GM23338 (cell line): ENCODE measurements around the gene OR2A5. TPM values are rescaled to one million over a fixed set of nuclear protein-coding genes. Genes with fewer than 3 reads are reported as not detected.

Experiments used
- ATAC-seq: fragments of 200-7000 bp; cut with Tn5 transposase; 3 replicates; pipeline ENCODE4 v1.9.1; 2020
- DNase-seq: peaks from one replicate; pipeline ENCODE4 v3.0.0-alpha.2; 2015; ENCODE audit warnings: low spot score
- H2AFZ ChIP-seq: fragments of 200-600 bp; sonication (generic); 2 replicates; pipeline ENCODE4 v1.8.0; 2016; ENCODE audit warnings: antibody characterized with exemption, mild to moderate bottlenecking, moderate library complexity
- H3F3A ChIP-seq: fragments of 200-600 bp; sonication (generic); replicated peaks from 2 replicates; pipeline ENCODE4 v1.8.0; 2017; ENCODE audit warnings: antibody characterized with exemption, mixed run types, low read depth
- H3K27ac ChIP-seq: fragments of 200-600 bp; sonication (generic); 2 replicates; pipeline ENCODE4 v1.6.1; 2016; ENCODE audit warnings: low read depth
- H3K27me3 ChIP-seq: fragments of 200-600 bp; sonication (generic); 2 replicates; pipeline ENCODE4 v1.8.0; 2016; ENCODE audit warnings: mild to moderate bottlenecking, mixed run types, moderate library complexity; ENCODE audit not compliant: insufficient read depth
- H3K36me3 ChIP-seq: fragments of 200-600 bp; sonication (generic); 2 replicates; pipeline ENCODE4 v1.8.0; 2016; ENCODE audit warnings: mild to moderate bottlenecking; ENCODE audit not compliant: insufficient read depth
- H3K4me1 ChIP-seq: fragments of 200-600 bp; sonication (generic); 2 replicates; pipeline ENCODE4 v1.8.0; 2016; ENCODE audit warnings: mild to moderate bottlenecking, moderate library complexity; ENCODE audit not compliant: insufficient read depth
- H3K4me2 ChIP-seq: fragments of 200-600 bp; sonication (generic); 2 replicates; pipeline ENCODE4 v1.7.1; 2017; ENCODE audit warnings: mixed run types
- H3K4me3 ChIP-seq: fragments of 200-600 bp; sonication (generic); 2 replicates; pipeline ENCODE4 v1.6.1; 2016; ENCODE audit warnings: mixed run types
- H3K79me2 ChIP-seq: fragments of 200-600 bp; sonication (generic); replicated peaks from 2 replicates; pipeline ENCODE4 v1.8.0; 2017; ENCODE audit warnings: mild to moderate bottlenecking; ENCODE audit not compliant: insufficient read depth
- H3K9me2 ChIP-seq: fragments of 200-600 bp; sonication (generic); 2 replicates; pipeline ENCODE4 v1.8.0; 2017; ENCODE audit not compliant: insufficient read depth
- H4K20me1 ChIP-seq: fragments of 200-600 bp; sonication (generic); replicated peaks from 2 replicates; pipeline ENCODE4 v1.8.0; 2017; ENCODE audit warnings: mild to moderate bottlenecking; ENCODE audit not compliant: insufficient read depth
- H3K27ac Mint-ChIP-seq: 2 replicates; pipeline ENCODE4 v1.8.0; 2020; ENCODE audit warnings: inconsistent platforms, mild to moderate bottlenecking, moderate library complexity, mixed read lengths
- H3K27me3 Mint-ChIP-seq: 3 replicates; pipeline ENCODE4 v1.8.0; 2022; ENCODE audit warnings: low read depth, mild to moderate bottlenecking, moderate library complexity, mixed read lengths, inconsistent platforms; ENCODE audit not compliant: insufficient read depth, poor library complexity
- H3K36me3 Mint-ChIP-seq: 3 replicates; pipeline ENCODE4 v1.8.0; 2021; ENCODE audit warnings: low read depth, mild to moderate bottlenecking, inconsistent platforms, moderate library complexity, mixed read lengths
- H3K4me1 Mint-ChIP-seq: 3 replicates; pipeline ENCODE4 v1.8.0; 2020; ENCODE audit warnings: mild to moderate bottlenecking, inconsistent platforms, mixed read lengths
- H3K4me3 Mint-ChIP-seq: 3 replicates; pipeline ENCODE4 v1.8.0; 2021; ENCODE audit warnings: moderate library complexity, mild to moderate bottlenecking, inconsistent platforms, mixed read lengths
- H3K9me3 Mint-ChIP-seq: 3 replicates; pipeline ENCODE4 v1.8.0; 2020; ENCODE audit warnings: moderate library complexity, mild to moderate bottlenecking, inconsistent platforms, mixed read lengths
- CTCF ChIP-seq, 2 experiments: fragments of 200-600 bp in 1 of 2; sonication (generic) in 1 of 2; conservative IDR thresholded peaks; 2 replicates each; pipeline versions ENCODE4 v1.5.1 to v1.6.1; 2016 to 2017; ENCODE audit warnings: antibody characterized with exemption in 2 of 2, low read depth in 2 of 2, mild to moderate bottlenecking in 2 of 2, moderate library complexity in 1 of 2
- ETS1 ChIP-seq: IDR thresholded peaks from 2 replicates; pipeline ENCODE4 v1.6.1; 2016; ENCODE audit warnings: antibody characterized with exemption
- EZH2 ChIP-seq: fragments of 200-600 bp; sonication (generic); IDR thresholded peaks from one replicate; pipeline ENCODE4 v1.8.0; 2017; ENCODE audit warnings: antibody characterized with exemption, mild to moderate bottlenecking, low read depth; ENCODE audit not compliant: unreplicated experiment
- EZH2phosphoT487 ChIP-seq: fragments of 200-600 bp; sonication (generic); IDR thresholded peaks from one replicate; pipeline ENCODE4 v1.8.1; 2018; ENCODE audit warnings: antibody characterized with exemption; ENCODE audit not compliant: unreplicated experiment
- JUNB ChIP-seq: IDR thresholded peaks from one replicate; pipeline ENCODE4 v1.6.1; 2016; ENCODE audit warnings: antibody characterized with exemption; ENCODE audit not compliant: unreplicated experiment
- polyA plus RNA-seq: library from polyadenylated mRNA; unstranded; fragments of >200 nt; fragmentation: Nextera tagmentation; extraction: Ambion mirVana; gene quantifications from 2 replicates; pipeline ENCODE4 v1.2.1, GENCODE V29; 2016
- total RNA-seq: library from RNA; depleted of rRNA; stranded (reverse); fragments of >200 nt; shearing (Covaris generic); gene quantifications from 2 replicates; pipeline ENCODE4 v1.2.3, GENCODE V29; 2014
- TF ChIP-seq, protein P1 (sequence below): IDR thresholded peaks from one replicate; pipeline ENCODE4 v1.6.1; 2018; ENCODE audit warnings: antibody characterized with exemption; ENCODE audit not compliant: unreplicated experiment
- TF ChIP-seq, protein P2 (sequence below): fragments of 250-450 bp; sonication (Bioruptor Pico); IDR thresholded peaks from 2 replicates; pipeline ENCODE4 v1.5.0; 2020; ENCODE audit warnings: mild to moderate bottlenecking, moderate library complexity

The OR2A5 gene
- total and polyA plus RNA-seq, 2 experiments from 2014 or later, result not detected

- no peak overlapping the region for H3K27ac ChIP-seq
- no peaks in the 10 kb centered on the region for H4K20me1 ChIP-seq
- Mint-ChIP-seq H3K36me3 (no peaks in the 10 kb centered on the region), H3K27ac (no peak overlapping the region), H3K27me3 (no peaks in the 10 kb centered on the region), H3K4me3 (no peak overlapping the region), H3K9me3 (no peaks in the 10 kb centered on the region), H3K4me1 (peaks cover 6% of the 10 kb centered on the region)
- H3K36me3 ChIP-seq, result no peaks in the 10 kb centered on the region
- H3F3A ChIP-seq, result no peaks in the 10 kb centered on the region
- peak; percentile 52; the same call in 2 of the 3 replicates for ATAC-seq
- no peaks in the 10 kb centered on the region for H3K9me2 ChIP-seq
- H3K4me1 ChIP-seq, result peaks cover 5% of the 10 kb centered on the region; the same call in 1 of the 2 replicates
- H3K4me2 ChIP-seq, result no peak overlapping the region
- TF ChIP-seq, protein P1, sequence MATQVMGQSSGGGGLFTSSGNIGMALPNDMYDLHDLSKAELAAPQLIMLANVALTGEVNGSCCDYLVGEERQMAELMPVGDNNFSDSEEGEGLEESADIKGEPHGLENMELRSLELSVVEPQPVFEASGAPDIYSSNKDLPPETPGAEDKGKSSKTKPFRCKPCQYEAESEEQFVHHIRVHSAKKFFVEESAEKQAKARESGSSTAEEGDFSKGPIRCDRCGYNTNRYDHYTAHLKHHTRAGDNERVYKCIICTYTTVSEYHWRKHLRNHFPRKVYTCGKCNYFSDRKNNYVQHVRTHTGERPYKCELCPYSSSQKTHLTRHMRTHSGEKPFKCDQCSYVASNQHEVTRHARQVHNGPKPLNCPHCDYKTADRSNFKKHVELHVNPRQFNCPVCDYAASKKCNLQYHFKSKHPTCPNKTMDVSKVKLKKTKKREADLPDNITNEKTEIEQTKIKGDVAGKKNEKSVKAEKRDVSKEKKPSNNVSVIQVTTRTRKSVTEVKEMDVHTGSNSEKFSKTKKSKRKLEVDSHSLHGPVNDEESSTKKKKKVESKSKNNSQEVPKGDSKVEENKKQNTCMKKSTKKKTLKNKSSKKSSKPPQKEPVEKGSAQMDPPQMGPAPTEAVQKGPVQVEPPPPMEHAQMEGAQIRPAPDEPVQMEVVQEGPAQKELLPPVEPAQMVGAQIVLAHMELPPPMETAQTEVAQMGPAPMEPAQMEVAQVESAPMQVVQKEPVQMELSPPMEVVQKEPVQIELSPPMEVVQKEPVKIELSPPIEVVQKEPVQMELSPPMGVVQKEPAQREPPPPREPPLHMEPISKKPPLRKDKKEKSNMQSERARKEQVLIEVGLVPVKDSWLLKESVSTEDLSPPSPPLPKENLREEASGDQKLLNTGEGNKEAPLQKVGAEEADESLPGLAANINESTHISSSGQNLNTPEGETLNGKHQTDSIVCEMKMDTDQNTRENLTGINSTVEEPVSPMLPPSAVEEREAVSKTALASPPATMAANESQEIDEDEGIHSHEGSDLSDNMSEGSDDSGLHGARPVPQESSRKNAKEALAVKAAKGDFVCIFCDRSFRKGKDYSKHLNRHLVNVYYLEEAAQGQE, result no peak
- TF ChIP-seq CTCF (conservative IDR thresholded peaks at IDR 0.05; ENCODE audit: low read depth in 2 of 2), result peak; percentile 32 to 50; a peak in 3 of 4 replicates
- TF ChIP-seq EZH2, result no peak
- no peak for TF ChIP-seq ETS1
- no peaks in the 10 kb centered on the region for H3K27me3 ChIP-seq
- H3K79me2 ChIP-seq, result no peaks in the 10 kb centered on the region
- H3K4me3 ChIP-seq, result no peak overlapping the region
- DNase-seq, result peak; percentile 41
- H2AFZ ChIP-seq, result 0 out of 2 replicates have a peak overlapping the region, but pooled peaks have one; percentile 28
Measured at GRCh38 chr7:144026203-144026883, 22.4 kb upstream of the OR2A5 start.

GRCh38 chr7:144027070-144027469 lies 21.7 kb upstream of the OR2A5 start:
- H3K27me3 Mint-ChIP-seq, result no peaks in the 10 kb centered on the region
- Histone ChIP-seq H3K36me3 (no peaks in the 10 kb centered on the region), H3K9me2 (no peaks in the 10 kb centered on the region), H3K27ac (no peak overlapping the region), H3K4me2 (no peak overlapping the region), H2AFZ (no peak overlapping the region), H3F3A (no peaks in the 10 kb centered on the region), H3K4me3 (no peak overlapping the region), H3K27me3 (no peaks in the 10 kb centered on the region), H3K4me1 (peaks cover 4% of the 10 kb centered on the region; the same call in 1 of the 2 replicates), H3K79me2 (no peaks in the 10 kb centered on the region), H4K20me1 (no peaks in the 10 kb centered on the region)
- H3K36me3 Mint-ChIP-seq, result no peaks in the 10 kb centered on the region
- no peak overlapping the region for H3K4me3 Mint-ChIP-seq
- DNase-seq (peak; percentile 22), ATAC-seq (no peak)
- H3K9me3 Mint-ChIP-seq, result no peaks in the 10 kb centered on the region
- no peak overlapping the region for H3K27ac Mint-ChIP-seq
- peaks cover 4% of the 10 kb centered on the region for H3K4me1 Mint-ChIP-seq
- TF ChIP-seq EZH2phosphoT487, result no peak
- TF ChIP-seq, protein P2, sequence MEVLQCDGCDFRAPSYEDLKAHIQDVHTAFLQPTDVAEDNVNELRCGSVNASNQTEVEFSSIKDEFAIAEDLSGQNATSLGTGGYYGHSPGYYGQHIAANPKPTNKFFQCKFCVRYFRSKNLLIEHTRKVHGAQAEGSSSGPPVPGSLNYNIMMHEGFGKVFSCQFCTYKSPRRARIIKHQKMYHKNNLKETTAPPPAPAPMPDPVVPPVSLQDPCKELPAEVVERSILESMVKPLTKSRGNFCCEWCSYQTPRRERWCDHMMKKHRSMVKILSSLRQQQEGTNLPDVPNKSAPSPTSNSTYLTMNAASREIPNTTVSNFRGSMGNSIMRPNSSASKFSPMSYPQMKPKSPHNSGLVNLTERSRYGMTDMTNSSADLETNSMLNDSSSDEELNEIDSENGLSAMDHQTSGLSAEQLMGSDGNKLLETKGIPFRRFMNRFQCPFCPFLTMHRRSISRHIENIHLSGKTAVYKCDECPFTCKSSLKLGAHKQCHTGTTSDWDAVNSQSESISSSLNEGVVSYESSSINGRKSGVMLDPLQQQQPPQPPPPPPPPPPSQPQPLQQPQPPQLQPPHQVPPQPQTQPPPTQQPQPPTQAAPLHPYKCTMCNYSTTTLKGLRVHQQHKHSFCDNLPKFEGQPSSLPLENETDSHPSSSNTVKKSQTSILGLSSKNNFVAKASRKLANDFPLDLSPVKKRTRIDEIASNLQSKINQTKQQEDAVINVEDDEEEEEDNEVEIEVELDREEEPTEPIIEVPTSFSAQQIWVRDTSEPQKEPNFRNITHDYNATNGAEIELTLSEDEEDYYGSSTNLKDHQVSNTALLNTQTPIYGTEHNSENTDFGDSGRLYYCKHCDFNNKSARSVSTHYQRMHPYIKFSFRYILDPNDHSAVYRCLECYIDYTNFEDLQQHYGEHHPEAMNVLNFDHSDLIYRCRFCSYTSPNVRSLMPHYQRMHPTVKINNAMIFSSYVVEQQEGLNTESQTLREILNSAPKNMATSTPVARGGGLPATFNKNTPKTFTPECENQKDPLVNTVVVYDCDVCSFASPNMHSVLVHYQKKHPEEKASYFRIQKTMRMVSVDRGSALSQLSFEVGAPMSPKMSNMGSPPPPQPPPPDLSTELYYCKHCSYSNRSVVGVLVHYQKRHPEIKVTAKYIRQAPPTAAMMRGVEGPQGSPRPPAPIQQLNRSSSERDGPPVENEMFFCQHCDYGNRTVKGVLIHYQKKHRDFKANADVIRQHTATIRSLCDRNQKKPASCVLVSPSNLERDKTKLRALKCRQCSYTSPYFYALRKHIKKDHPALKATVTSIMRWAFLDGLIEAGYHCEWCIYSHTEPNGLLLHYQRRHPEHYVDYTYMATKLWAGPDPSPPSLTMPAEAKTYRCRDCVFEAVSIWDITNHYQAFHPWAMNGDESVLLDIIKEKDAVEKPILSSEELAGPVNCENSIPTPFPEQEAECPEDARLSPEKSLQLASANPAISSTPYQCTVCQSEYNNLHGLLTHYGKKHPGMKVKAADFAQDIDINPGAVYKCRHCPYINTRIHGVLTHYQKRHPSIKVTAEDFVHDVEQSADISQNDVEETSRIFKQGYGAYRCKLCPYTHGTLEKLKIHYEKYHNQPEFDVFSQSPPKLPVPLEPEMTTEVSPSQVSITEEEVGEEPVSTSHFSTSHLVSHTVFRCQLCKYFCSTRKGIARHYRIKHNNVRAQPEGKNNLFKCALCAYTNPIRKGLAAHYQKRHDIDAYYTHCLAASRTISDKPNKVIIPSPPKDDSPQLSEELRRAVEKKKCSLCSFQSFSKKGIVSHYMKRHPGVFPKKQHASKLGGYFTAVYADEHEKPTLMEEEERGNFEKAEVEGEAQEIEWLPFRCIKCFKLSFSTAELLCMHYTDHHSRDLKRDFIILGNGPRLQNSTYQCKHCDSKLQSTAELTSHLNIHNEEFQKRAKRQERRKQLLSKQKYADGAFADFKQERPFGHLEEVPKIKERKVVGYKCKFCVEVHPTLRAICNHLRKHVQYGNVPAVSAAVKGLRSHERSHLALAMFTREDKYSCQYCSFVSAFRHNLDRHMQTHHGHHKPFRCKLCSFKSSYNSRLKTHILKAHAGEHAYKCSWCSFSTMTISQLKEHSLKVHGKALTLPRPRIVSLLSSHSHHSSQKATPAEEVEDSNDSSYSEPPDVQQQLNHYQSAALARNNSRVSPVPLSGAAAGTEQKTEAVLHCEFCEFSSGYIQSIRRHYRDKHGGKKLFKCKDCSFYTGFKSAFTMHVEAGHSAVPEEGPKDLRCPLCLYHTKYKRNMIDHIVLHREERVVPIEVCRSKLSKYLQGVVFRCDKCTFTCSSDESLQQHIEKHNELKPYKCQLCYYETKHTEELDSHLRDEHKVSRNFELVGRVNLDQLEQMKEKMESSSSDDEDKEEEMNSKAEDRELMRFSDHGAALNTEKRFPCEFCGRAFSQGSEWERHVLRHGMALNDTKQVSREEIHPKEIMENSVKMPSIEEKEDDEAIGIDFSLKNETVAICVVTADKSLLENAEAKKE (CRISPR knock-in tag), result no peak
- no peak for TF ChIP-seq JUNB
